HG03521 (cell line): ENCODE results near the gene PLXNA4.

ENCODE experiments used
- ATAC-seq: cut with Tn5 transposase; IDR thresholded peaks from one replicate; pipeline ENCODE4 v1.9.1; 2021; ENCODE audit warnings: mild to moderate bottlenecking, moderate library complexity; ENCODE audit not compliant: unreplicated experiment

PLXNA4 gene

DNA sequence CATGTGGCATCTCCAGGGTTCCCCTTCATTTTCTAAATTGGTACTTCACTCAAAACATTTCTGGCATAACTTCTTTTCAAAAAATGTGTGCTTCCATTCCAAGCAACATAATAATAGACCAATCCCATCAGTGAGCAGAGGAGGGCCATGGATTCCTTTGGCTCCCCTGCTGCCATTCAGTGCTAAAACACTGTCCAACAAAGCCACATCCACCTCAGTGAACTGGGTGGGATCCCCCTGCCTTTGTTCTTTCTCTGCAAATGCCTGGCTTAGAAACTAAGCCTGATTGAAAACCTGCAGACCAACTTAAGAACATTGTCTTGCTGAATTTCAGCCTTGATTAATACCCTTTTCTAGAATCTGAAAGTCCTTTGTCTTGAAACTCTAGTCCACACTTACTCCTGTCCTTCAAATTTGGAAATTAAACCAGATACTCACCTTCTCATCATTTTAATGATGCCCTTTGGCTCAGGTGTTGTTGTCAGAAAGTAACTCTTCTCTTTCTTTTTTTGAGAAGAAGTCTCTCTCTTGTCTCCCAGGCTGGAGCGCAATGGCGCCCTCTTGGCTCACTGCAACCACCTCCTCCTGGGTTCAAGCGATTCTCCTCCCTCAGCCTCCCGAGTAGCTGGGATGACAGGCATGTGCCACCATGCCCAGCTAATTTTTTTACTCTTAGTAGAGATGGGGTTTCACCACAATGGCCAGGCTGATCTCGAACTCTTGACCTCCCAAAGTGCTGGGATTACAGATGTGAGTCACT lies 132.3 kb downstream of the PLXNA4 start:
- ATAC-seq: no peak

DNA sequence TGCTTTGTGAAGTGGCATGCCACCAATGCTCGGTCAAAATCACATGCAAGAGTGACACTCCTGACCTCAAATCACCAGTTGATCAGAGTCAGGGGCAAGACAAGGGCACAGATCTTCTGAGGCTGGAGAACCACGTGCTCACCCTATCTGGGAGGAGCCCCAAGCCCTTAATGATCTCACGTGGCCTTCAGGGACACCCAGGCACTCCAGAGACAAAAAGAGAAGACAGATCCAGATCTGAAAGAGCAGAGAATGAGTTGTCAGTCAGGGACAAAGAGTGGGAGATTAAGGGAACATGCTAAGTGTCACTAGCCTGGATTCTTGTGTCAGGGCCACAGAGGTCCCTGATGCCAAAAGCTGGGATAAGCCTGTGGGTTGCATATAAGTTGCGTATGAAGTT lies 134.3 kb downstream of the PLXNA4 start:
- ATAC-seq: no peak

DNA sequence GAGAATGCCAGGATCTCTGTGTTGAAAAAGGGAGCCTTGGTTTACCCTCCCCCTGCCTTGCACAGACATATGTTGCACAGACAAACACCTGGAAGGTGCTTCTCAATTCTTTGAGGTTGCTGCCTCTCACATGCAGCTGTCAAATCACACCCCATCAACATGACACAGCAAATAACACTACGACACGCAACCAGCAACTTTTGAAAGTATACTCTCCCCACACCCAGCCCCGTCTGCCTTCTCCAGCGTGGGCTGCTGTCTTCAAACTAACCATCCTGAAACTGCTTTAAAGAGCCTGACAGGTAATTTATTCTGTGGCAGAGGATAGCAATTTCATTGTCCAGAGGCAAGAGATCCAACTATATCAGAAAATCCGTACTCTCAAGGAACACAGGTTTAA lies 136.1 kb downstream of the PLXNA4 start:
- no peak for ATAC-seq

DNA sequence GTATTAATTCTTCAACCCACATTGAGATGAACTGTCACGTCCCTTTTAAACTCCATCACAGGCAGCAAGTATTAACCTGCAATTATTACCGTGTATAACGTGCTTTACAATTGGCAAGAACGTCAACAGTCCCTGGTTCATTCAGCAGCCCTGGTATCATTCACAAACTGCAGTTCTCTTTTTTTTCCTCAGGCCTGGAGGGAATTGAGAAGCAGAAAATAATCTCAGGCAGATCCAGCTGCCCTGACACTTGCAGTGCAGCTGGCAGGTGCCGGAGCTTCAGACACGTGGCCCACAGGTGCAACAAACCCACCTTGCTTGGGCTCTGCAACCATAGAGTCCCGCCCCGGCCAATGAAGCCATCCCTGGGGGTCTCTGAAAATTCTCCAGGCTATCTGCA lies 137.3 kb downstream of the PLXNA4 start:
- ATAC-seq: no peak

DNA sequence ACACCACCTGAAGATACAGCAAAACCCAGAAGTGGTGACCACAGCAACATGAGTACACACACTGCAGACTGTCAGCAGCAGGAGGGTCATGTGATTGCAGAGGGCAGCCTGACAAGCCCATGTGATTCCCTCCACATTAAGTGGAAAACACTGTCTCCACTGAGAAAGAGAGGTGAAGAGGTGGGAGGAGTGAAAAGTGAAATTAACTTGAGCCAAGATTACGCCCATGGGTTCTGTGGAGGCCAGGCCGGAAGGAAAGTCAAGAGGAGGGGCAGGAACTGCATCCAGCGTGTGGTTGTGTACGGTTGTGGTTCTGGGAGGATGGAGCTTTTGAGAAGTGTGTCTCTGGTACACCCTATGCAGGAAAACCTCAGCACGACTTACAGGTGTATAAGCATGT lies 138.5 kb downstream of the PLXNA4 start:
- no peak for ATAC-seq

DNA sequence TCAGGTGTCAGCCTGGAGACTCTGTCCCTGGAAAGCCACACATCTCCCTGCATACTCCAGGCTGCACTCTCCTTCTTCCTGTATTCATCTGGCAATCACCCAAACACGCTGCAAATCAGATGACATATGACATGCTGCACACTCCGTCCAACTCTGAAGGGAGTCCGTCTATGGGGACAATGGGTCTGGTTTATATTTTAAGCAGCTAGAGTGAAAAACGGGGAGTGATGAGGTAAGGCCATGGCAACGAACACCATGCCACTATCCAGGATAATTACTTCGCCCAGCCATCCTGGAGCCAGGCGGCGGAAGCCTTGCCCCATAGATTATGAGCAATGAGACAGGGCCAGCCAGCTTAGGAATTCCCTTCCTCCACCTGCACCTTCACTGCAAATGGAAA lies 140.1 kb downstream of the PLXNA4 start:
- no peak for ATAC-seq

DNA sequence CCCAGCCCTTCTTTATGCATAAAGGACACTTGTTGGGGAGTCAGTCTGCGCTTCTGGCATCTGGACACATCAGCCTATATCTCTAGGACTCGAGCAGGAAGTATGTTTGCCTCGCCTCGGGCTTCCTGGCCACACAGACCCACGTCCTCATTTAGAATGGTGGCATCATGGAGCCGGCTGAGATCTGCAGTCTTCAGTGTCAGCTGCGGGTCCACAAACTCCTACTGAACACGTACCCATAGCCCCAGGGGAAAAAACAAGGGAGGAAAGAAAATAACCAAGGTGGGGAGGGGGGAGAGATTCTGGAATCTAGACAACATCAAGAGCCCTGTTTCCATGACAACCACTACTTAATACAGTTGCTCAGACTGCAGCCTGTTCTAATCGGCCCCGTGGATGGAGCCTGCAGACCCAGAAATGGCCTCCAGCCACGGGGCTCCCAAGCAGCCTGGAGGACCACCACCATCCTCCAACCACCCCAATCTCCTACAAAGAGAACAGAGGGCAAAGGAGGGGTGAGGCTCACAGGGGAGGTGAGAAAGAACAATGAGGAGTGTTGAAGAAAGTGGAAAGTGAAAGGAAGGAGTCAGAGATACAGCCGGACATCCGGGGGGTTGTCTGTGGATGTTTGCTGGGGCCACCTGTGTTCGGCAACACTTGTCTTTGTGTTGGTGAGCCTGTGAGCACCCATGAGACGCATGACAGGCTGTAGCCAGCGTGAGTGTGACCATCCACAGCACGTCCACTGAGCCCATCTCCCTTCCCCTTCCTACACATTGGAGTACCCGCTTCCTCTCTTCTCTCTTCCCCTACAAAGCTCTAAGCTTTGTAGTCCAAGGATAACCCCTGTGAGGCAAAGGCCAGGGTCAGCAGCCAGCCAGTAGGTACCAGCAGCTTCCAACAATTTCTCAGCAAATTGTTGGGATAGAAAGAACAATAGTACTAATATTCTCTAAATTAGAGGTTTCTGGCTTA lies 141.0 kb downstream of the PLXNA4 start:
- ATAC-seq: no peak

DNA sequence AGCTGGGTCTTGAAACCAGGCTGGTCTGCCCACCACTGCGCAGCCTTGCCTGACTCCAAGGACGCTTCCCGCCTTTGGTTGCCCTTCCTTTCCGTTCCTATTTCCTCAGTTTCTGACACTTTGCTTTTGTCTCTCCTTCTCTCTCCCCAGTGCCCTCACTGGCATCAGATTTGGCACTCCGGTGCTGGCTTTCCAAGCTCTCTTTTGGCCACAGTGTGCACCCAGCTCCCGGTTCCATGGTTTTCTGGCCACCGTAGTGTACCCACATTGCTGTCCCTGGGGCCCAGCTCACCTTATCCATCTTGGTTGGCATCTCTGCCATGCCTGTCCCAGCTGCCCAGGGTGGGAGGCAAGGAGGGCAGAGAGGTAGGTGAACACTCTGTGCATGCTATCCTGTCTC lies 142.2 kb downstream of the PLXNA4 start:
- ATAC-seq: no peak

DNA sequence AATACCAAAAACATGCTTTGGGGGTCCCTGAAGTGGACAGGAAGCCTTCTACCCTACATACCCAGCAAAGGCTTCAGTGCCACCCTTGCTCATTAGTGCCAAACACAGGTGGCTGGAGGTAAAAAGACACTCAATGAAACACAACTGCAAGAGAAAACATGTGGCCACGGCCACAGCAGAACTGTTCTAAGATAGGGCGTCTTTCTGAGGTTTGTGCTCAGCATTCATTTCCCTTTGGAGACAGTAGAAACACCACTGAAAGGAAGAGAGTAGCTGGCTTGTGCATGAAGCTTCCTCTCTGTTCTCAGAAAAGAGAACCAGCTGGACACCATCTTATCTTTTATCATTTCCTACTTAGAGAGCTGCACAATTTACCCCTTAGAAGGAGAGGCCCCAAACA lies 143.0 kb downstream of the PLXNA4 start:
- no peak for ATAC-seq

DNA sequence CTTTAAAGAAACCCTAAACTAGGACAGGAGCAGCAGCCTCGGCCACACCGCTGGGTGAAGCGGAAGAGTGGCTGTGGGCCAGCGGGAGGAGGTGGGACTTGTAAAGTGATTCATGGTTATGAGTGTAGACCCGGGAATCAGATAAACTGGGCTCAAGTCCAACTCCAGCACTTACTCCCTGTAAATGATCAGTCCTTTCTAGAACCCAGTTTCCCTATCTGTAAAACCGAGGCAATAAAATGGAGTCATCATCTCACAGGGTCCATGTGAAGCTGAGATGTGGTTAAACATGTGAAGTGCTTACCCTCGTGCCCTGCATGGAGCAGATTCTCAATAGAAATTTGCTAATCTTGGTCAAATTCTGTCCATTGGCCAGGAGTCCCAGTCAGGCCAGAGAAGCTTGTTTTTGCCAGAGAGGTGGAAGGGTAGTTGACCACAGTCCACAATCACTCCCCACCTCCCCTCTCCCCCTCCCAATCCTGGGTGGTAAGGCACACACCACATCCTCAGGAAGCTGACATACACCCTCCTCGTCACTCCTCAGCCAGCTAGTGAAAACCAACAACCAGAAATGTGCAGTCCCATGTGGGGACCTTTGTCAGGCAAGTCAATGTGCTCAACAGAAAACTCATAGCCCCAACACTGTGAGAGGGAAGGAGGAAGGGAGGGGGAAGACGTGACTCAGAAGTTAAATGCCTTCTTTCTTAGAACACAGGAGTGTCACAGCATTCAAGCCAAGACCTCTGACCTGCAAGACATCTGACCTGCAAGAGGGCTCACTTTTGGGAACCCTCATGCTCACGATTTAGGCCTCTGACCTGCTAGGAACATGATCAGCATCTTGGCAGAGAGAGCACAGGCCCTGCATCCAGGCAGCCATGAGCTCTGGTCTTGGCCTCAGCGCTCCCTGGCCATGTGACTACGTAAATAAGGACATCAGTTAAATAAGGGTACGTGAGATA lies 145.1 kb downstream of the PLXNA4 start:
- ATAC-seq: no peak

DNA sequence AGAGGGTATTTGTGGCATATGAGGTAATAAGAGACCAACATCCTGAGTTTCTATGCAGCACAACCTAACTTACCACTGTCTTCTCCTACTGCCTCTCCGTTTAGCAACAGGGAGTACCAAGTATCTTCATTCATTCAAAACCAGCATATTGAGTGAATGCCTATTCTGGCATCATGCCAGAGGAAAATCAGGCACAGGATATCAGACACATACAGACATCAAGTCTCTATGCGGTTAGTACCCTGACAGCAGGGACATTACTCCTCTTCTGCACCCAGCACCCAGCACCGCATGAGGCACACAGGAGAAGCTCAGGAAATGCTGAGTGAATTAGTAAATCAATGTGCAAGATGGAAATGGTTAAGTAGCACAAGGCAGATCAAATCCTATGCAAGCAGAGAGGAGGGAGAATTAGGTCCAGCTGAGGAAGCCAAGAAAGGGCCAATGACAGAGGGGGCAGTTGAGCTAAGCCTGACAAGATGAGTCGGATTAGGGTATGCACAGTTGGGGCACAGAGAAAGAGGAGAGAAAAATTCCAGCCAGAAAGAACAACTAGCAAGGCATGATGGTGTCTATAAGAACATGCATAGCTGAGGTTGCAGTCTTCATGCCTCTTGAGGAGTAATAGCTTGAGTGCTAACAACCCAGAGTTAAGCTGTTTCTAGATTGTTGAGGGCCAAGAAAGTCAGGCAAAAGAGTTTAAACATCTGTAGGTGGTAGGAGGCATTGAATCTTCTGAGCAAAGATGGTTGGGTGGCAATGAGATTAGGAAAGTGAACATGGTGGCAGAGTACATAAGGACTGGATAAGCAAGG lies 146.0 kb downstream of the PLXNA4 start:
- ATAC-seq: no peak

DNA sequence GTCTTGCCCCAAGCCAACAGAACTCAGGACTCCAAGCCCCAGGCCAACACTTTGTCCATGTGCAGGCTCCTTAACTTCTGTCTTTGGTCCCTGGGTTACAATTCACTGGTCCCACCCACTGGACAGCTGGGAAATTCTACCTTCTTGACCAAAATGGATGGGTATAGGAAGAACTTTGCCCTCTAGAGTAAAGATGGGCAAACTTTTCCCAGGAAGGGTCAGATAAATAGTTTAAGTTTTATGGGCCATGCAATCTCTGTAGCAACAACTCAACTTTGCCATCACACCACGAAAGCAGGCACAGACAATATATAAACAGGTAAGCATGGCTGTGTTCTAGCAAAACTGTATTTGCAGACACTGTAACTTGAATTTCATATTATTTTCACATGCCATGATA lies 147.1 kb downstream of the PLXNA4 start:
- no peak for ATAC-seq

DNA sequence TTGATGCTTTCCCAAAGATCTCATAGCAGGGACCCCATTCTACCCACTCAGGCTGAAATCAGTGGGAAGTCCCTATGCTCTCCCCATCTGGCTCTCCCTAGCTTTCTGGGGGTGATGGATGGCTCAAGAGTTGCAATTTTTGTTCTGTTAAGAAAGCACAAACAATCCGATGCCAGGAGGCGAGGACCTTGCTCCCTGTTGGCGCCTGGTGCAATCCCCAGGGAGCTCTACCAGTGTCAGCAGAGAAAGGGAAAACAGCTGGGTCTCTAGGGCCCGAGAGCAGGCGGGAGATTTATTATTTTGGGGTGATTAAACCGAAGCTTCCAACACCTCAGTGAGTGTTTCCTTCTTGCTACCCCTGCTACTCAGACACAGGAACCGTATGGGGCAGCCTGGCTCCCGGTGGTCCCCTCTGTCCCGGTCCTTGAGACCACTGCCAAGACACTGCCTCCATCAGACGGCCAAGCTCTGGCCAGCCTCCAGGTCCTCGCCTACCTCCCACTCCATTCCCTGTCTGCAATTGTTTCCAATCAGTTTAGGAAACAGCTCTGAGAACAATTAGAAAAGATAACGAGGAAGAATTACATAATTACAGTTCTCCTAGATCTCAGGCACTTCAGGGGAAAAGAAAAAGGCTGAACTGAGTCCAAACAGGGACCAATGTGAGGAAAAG lies 147.9 kb downstream of the PLXNA4 start:
- ATAC-seq: no peak

DNA sequence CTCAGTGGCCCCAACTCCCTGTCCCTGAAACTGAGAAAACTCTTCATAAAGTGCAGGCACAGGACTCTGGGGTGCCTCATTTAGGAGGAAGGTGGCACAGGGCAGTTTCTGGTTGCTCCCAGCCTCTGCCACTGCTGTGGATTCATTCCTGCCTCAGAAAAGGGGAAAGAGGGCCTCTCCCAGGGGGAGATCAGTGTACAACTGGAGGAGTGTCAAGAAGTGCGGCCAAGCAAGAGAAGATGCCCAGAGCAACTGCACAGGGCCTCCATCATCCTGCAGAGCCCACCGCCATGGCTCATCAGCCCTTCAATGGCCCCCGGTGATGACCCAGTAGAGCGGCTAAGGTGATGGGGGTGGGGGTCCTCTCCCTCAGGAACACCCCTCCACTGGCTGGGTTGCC lies 150.3 kb downstream of the PLXNA4 start:
- no peak for ATAC-seq

DNA sequence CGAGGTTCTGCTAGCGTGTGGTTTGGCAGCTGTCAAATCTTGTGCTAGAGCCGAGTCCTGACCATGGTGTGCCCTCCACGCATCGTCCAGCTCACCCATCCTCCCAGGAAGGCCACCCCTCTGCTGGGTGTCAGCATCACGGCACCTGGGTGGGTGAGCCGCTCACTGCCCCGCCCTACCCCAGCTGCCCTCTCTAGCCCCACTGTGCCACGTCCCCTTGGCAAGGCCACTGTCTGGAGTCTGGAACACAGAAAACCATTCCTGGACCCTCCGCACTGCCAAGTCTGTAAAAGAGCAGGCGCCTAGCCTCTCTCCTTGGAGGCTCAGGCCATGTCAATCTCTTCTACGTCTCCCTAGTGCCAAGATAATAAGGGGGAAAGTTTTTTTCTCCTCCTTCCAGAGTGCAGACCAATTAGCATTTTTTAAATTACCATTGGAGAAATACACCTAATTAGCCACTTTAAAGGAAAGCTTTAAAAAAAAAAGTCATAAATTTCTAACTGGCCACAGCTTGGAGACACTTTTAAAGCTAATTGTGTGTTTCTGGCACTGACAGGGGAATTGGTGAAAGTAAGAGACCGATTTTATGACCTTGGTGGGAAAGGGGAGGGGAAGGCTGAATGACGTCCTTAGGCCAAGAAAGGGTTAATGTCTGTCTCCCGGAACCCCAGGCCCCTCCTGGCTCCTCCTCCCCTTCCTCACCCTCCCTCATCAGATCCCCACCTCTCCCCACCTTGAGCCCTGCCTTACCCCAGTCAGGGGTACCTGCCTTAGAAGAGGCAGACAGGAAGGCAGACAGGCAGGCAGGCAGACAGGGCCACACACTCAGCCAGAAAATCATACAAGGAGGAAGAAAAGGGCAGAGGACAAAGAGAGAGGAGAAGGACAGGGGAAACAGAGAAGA lies 151.2 kb downstream of the PLXNA4 start:
- no peak for ATAC-seq

DNA sequence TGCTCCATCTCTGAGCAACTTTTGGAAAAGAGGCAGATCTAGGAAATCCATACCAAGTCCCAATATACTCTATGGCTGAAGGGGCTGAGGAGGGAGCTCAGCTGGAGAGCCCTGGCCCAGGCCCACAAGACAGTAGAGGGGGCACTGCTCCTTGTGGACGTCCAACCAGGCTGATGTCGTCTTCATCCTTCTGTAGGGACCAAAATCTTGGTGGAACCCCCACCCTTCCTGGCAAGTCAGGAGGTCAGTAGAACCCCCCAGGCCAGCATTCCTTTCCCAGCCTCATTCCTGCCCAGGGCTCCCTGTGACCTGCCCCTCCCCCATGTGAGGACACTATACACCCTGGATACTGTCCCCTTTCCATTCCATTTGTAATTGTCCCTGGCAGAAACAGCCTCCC lies 152.0 kb downstream of the PLXNA4 start:
- ATAC-seq: no peak

DNA sequence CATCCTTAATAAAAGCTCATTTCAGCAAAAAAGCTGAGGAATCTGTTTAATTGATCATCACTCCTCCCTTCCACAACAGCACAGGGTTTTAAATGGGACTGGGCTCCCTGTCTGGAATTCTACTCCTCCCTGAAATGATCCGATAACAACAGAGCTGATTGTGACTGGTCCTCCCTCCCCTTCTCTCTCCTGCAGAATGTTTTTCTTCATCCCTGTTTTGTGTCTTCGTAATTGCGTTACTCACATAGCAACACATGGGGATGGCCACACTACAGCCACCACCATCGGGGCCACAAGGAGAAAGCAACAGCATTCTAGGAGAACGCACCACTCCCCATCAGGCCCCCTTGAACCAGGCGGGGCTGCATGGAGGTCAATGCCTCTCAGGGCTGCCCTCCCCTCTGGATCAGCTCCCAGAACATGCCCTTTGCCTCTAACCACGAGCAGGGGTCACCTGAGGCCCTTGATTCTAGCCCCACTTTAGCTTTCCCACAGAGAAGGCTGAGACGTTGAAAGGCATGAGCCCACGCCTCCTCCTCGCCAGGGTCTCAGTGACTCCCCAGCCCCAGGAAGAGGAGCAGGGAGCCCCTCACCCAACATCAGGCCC lies 152.6 kb downstream of the PLXNA4 start:
- ATAC-seq: no peak

DNA sequence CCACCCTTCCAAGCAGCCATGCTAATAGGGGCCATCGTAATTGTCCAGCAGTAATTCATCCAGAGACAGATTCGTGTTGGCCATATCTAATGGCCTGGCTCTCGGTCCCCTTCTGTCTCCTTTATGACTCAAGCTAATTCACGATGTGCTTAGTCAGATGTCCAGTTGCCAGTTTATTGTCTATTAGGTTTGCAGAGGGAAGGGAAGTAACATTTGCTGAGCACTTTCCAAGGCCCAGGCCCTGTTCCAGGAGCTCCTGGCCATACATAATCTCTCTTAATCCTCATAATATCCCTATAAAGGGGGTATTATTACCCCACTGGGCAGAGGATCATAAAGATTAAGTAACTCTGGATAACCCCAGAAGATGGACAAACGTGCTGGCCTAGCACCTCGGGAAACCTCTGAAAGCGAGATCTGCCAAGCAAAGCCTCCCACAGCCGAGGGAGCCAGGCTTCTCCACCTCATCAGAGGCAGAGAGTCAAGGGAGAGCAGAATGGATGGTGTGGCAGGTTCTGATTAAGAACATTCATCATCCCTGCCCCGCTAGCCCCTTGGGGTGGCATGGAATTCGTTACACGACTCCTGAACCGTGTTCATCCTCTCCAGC lies 153.7 kb downstream of the PLXNA4 start:
- ATAC-seq: no peak
